Stimulated activated CD8-positive, alpha-beta memory T cell treated with anti-CD3 and anti-CD28 coated beads, Interleukin-12 subunit alpha, Interleukin-12 subunit beta, amount 100 ng/mL, for 24 hours (primary cell): ENCODE data around the gene SARS1.
"Not testable (repeated sequence)": the region's sequence is repeated elsewhere in the genome, so short reads cannot be mapped to it uniquely, and the experiment has no call there.

Experiments used
- DNase-seq: peaks from one replicate; pipeline ENCODE4 v3.0.0-alpha.2; 2020; ENCODE audit errors: extremely low read depth

Gene SARS1

DNA sequence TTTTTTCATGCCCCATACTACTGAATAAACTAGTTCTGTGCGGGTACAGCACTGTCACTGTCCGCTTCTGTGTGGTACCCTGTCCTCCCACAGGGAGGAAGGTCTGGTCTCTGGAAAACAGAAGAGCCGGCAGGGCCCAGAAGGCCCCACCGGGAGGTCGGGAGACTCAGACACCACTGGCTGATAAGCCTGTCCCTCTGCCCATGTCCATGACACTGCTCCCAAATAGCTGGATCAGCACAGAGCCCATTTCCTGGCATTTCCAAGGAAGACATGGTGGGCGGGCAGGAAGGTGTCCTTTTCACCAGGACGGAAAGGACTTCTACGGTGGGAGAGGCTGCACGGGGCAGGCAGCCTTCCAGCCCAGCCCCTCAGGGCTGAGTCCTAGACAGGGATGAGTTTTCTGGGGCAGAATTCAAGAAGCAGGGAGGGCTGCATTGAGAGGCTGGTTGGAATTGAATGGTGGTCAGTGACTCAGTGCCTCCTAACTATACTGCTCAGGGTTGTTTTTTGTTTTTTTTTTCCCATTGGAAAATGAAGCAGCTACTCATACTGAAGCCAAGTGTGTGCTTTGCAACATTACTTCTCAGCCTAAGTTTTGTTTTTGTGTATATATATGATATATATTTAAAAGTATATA, 62.1 kb downstream of the SARS1 start:
- DNase-seq = no peak

DNA sequence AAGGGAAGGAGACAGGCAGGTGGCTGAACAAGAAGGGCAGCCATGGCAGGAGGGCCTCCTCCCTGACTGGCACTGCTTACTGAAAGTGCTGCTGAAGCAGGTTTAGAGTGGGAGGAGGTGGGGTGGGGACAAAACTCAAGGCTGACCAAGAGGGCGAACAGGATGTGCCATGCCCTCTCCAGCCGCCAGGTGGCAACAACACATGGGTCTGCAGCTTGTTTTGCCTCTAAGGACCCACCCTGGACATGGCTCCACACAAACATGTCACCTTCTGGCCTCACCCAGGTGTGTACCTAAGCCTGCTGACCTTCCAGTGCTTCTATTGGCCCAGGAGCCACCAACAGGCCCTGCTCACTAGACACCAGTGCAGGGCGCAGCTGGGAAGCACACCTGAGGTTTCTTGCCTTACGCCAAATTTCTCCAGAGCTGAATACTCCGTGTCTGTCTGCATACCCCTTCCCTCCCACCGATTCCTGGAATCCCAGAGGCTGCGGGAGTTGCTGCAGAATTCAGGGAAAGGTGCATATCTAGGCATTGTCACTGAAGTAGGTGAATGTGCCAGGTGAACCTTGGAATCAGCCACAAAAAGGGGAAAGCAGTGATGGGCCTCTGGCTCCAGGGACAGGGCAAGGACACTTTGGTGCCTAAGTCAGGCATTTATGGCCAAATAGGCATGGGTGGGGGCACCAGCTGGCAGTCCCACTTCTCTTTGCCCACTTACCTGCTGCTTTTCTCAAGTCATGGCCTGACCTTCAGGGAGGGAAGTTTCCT, 63.9 kb downstream of the SARS1 start:
- DNase-seq = peak; percentile 22

DNA sequence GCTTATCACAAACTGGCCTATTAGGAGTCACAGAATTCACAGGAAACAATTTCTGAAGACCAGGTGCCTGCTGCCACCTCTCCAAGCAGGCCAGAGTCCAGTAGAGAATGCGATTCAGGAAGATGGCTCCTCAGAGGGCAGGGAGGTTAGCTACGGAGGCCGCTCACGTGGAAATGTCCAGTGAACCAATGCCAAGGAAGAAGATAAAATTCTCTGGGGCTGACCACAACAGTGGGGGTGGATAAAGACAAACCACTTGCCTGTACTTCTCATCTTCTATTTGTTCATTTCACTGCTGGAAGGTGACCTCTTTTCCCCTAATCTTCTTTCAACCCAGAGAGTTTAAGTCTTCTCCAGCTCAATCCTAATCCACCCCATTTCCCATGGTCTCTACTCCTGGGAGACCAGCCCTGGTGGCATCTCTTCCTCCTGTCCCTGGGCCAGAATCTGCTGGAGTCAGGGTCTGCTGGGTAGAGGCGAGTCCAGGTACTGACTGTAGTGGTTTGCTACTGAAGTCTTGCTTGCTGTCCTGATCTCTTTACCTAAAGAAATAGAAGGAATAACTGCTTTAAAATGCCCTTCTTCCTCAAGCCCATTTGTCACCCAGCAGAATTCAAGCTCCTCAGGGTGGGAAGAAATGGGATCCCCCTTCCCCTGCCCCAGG, 66.0 kb downstream of the SARS1 start:
- DNase-seq = no peak

DNA sequence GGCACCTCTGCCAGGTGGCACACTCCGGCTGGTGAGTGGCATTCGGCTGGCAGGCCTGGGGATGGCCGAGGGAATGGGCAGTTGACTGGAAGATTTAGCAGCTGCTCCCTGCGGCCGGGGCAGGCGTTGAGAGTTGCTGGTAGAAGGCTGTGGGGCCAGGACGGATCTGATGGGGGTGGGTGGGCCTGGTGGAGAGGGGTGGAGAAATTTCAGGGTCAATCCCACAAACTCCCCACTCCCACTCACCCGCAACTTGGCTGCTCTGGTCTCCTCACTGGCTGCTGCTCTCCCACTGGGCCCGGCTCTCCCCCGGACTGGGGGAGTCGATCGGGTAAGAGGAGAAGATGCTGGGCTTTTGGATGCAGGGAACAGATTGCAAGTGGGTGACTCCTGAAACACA, 67.1 kb downstream of the SARS1 start:
- DNase-seq = no peak

DNA sequence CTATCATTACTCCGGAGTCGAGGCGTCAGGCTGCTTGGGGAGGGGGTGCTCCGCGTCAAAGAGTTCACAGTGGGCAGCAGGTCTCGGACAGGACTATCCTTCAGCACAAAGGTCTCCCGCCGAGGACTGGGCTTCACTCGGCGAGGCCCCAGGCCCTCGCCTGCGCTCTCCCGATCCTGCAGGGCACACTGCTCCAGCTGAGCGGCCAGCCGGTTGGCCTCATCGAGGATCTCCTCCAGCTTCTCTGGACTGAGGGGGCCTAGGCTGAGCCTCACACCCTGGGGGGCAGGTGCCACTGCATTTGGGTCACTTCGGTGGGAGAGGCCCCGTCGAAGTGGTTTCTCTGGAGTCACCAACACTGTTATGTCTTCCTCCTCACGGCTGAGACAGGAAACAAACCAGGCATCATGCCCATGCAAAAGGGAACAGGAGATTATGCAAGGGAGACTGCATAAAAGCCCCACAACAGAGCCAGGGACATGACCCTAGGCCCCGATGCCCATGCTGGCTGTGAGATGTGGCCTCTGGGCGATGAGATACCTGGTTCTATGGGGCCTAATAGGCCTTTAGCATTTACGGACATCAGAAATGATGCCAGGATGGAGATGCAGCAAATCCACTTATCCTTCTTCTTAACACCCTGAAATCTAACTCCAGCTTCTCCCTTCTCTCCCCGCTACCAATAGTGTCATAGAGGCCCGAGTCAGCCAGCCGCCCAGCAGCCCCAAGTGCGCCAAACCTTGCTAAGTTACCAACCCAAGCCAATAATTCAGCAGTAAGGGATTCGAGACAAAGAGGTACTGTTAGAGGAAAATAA, 68.2 kb downstream of the SARS1 start:
- DNase-seq = no peak

DNA sequence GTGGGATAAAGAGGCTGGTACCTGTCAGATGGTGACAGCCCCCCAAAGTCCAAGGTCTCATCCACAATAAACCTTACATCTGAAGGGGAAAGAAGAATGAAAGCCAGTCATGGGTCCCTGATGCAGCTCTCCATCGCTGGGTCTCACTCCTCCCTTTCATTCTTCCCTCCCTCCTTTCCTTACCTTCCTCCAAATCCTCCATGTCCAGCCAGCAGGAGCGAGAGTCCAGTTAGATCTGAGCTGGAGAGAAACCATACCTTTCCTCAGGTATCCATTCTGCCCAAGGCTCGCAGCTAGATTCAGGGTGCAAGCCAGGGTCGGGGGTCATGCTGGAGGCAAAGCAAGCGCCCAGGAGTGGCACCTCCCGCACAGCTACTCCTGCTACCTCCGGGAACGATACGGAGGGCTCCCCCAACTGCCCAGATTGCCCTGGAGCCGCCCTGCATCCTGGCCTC, 68.8 kb downstream of the SARS1 start:
- DNase-seq = no peak

DNA sequence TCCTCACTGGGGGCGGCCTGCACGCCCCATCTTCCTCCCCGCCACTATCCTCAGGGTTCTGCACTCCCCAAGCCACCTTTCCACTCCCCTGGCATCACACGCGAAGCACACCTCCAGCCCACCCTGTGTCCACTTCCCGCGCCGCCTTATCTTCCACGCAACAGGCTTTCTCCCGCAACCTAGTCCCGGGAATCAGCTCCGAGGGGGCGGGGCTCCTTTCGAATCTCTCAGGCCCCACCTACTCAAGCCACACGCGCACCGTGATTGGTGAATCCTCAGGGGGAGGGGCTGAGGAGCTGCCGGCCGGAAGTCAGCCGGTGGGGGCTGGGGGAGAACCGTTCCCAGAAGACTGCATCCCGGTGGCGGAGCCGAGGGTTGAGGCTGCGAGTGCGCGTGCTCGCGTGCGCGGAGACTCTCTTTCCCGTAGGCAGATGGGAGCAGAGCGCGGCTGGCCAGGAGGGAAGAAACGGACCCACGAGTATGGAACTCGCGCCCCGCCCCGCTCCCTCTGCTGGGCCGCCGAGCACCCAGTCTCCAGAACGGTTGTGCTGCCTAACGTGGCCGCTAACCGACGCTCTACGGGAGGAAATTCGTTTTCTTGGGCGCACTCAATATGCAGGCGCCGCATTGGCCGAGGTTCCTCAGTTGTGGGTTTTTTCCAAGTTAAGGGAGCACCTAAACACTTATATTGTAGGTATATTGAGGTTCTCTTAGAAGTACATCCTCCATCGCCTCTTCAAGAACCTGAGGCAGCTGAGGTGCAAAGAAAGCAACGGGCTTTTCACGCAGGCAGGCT, 69.4 kb downstream of the SARS1 start, which contains the start of gene PSRC1:
Gene PSRC1, minus strand, starts transcription at position 194 of the 796 bp plus-strand sequence.
- peak; percentile 65 for DNase-seq

DNA sequence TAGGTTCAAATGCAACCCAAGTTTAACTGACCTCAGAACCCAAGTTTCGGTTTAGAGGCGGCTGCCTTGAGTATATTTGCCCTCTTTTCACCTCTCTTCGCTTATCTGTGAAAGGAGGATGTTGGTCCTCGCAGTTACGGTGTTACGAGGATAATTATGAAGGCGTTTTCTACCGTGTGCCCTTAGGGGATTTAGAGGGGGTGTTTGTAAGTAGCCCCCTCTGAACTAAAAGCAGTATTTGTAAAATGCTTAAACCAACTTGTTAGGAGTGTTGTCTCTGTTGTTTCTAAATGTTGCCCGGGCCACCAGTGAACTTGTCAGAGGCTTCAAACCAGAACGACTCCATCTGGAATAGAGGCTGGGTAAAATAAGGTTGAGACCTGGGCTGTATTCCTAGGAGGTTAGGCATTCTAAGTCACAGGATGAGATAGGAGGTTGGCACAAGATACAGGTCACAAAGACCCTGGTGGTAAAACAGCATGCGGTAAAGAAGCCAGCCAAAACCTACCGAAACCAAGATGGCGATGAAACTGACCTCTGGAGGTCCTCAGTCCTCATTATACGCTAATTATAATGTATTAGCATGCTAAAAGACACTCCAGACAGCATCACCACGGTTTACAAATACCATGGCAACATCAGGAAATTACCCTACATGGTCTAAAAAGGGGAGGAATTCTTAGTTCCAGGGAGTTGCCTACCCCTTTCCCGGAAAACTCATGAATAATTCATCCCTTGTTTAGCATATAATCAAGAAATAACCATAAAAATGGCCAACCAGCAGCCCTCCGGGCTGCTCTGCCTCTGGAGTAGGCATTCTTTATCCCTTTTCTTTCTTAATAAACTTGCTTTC, 70.3 kb downstream of the SARS1 start:
- DNase-seq = no peak

DNA sequence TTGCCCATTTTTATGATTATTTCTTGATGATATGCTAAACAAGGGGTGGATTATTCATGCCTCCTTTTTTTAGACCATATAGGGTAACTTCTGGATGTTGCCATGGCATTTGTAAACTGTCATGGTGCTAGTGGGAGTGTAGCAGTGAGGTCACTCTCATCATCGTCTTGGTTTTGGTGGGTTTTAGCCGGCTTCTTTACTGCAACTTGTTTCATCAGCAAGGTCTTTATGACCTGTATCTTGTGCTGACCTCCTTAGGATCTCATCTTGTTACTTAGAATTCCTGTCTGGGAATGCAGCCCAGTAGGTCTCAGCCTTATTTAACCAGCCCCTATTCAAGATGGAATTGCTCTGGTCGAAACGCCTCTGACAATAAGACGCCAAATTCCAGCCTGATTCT, 73.0 kb downstream of the SARS1 start:
- DNase-seq = not testable (repeated sequence)
